ENCODE measurements around the gene EPN3.

EPN3 gene

DNA sequence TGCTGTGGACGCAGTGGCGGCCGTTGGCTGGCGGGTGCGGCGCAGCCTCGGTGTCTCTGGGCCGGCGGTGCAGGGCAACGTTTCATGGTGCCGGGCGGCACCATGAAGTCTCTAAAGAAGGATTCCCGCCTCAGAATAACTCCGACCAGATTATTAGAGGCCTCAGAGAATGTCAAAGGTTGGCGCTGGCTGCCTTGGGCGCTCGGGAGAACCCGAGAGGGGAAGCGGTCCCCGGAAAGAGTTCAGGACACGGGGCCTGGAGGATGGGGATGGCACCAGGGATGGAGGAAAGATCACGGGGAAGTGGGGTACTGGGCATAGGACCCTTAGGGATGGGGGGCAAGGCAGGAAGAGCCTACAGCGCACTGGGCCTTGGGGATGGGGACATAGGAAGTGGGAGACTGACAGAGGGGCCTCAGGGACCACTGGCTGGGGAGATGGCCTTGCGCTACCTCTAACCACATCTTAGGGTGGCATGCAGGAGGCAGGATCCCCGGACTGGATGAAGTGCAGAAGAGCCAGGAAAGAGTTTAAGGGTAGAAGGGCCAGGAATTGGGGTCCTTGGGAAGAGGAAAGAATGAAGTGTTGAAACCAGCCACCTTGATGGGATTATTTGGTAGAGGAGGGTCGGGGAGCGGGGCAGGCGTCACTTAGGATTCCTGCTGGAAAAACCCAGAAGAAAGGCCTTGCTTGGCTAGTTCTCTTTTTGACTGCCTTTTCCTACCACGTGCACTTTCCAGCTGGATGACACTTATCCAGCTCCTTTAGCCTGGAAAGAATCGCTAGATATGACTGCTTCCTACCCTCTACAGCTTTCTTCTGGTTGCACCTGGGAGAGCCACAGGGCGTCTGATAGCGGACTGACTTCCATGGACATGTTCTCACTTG is 23.7 kb upstream of the EPN3 start:
- in situ Hi-C loops (cut with MboI; ENCODE audit: low sequenced_read_pairs): no loop called here

DNA sequence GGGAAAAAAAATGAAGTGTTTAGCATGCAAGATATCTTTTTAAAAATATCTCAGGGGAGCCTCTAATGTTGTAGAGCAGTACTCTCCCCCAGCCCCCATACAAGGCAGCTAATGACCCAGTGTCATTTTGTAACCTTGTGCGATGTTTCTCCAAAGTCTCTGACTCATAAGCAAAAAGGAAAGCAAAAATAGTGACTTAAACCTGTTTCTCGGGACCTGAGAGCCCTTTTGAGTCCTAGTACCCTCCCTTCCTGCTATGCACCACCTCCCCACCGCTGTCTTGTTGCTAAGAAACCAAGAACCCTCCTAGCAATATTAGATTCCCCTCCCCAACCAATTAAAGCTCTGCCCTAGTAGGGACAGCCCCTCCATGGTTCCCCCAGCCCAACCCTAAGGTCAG is 21.5 kb upstream of the EPN3 start:
- in situ Hi-C loops (cut with MboI; ENCODE audit: low sequenced_read_pairs): no loop called here

DNA sequence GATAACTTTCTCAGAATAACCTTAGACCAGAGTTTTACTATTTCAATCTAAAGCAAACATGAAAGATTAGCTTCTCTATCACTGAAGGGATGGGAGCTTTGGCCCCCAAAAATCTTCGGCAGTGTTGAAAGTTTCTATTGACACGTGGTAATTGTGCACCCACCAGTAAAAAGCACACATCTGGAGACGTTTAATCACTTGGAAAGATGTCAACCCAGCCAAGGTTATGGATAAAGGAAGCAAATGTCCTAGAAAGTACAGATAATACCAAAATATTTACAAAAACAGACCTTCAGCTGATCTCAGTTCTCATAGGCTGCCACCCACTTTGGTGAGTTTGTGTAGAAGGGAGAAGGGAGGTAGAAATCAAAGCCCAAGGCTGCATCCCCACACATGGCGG is 19.0 kb upstream of the EPN3 start:
- in situ Hi-C loops (cut with MboI; ENCODE audit: low sequenced_read_pairs): no loop called here

DNA sequence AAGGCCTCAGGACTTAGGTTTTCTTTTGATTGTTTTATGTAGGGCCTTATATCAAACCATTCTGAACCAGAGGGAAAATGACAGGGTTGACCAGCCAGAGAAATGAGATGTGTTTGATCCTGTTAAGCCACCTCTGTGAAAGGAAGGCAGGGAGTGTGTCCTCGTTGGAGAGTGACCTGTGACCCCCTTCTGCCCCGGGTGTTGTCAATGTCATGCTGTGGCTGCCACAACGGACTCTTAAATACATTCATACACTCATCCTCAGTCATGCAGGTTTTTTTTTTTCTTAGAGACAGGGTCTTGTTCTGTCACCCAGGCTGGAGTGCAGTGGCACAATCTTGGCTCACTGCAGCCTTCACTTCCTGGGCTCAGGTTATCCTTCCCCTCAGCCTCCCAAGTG is 18.1 kb upstream of the EPN3 start:
- in situ Hi-C loops (cut with MboI; ENCODE audit: low sequenced_read_pairs): no loop called here

DNA sequence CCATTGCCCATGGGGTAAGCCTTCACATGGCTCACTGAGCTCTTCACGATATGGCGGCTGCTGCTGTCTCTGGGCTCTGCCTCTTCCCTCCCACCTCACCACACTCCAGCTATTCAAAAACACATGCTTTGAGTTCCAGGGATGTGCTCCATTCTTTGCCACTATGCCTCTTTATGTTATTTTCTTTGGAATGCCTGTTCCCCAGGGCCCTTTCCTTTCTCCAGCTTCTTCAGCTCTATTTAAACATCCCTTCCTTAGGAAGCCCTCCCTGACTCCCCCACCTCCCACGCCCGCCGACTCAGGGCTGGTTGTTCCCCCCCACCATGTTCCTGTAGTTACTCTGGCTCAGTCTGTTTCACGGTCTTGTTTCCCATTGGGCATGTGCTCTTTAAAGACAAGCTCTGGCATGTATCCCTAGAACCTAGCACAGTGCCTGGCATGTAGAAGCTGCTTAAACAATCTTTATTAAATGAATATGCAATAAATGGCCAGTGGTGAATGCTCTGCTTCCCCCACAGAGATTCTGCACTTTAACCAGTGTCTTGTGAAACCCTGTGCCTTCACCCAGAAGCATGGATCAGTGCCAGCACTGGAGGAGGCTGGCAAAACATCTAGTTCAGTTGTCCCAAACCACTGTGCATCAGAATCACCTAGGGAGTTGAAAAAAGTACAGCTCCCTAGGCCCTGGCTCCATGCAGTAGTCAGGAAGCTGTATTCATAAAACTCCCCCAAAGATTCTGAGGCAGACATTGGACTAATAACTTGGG is 17.4 kb upstream of the EPN3 start:
- in situ Hi-C loops (cut with MboI; ENCODE audit: low sequenced_read_pairs): no loop called here

DNA sequence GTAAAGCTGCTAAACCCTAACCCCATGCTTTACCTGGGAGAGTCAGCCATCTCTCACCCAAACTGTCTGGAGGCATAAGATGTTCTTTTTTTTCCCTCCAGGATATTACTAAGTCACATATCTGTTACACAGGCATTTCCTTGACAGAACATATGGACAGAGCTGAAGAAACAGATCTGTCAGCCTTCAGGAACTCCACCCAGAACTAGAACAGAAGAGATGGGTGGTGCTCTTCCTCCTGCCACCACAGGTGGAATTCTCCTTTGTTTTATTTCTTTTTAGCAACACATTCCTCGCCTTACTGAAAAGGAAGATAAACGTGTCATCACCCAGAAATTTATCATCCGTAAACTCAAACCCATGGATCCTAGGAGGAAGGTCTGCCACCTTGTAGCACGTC is 15.5 kb upstream of the EPN3 start:
- in situ Hi-C loops (cut with MboI; ENCODE audit: low sequenced_read_pairs): no loop called here

DNA sequence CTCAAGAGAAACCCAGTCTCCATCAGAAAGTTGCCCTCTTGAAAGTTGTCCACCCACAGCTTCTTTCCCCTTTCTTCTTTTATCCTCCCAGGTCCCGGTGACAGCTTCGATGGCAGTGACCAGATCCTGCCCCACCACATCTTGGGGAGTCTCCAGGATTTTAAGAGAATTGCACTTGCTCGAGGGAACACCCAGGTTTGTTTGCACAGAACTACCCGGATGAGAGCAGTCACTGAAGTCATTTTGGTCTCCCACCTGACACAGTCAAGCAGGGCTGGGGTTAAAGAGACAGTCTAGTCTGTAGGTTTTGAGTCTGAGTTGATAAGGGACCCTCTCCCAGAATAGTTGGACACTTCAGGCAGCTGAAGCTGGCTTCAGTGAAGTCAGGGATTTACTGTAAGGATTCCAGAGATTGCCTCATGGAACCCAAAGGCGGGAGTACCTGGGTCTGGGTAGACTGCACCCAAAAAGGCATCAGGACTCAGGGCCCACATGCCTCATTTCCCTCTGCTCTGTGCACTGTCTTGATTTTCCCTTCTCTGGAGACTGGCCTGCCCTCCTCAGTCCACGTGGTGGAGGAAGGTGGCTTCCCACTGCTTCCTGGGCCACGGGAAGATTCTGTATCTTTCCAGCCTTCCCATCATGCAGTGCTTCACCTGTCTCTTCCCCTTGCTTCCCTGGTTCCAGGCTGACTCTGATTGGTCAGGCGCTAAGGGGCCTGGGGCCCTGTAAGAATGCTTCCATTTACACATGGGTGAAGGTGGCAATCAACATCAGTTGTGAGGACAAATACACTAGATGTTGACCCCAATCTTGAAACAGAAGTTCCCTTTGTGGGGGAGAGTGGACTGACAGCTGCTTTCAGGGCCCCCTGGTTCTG is 14.8 kb upstream of the EPN3 start:
- in situ Hi-C loops (cut with MboI; ENCODE audit: low sequenced_read_pairs): no loop called here

DNA sequence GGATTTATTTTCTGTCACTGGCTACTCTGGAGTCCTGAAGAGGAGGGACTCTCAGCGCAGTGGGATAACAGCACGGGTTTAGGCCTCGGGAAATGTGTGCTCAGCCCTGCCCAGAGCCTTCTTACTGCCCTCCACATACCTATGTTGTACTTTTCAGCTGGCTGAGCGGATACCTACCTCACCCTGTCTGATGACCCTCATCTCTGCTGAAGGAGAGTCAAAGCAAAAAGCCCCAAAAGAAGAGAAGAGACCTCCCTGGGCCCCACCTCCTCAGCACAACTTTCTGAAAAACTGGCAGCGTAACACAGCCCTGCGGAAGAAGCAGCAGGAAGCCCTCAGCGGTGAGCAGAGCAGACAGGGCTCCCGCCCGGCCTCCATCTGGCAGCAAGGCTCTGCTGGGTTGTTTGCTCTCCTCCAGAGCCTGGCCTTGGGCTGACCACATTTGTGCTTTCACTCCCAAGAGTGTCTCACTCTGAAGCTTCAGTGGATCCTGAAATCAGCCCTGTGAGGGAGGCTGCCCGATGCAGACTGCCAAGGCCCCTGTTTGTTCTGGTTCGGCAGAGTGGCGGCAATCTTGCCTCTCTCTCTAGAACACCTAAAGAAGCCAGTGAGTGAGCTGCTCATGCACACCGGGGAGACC is 14.0 kb upstream of the EPN3 start:
- in situ Hi-C loops (cut with MboI; ENCODE audit: low sequenced_read_pairs): no loop called here

DNA sequence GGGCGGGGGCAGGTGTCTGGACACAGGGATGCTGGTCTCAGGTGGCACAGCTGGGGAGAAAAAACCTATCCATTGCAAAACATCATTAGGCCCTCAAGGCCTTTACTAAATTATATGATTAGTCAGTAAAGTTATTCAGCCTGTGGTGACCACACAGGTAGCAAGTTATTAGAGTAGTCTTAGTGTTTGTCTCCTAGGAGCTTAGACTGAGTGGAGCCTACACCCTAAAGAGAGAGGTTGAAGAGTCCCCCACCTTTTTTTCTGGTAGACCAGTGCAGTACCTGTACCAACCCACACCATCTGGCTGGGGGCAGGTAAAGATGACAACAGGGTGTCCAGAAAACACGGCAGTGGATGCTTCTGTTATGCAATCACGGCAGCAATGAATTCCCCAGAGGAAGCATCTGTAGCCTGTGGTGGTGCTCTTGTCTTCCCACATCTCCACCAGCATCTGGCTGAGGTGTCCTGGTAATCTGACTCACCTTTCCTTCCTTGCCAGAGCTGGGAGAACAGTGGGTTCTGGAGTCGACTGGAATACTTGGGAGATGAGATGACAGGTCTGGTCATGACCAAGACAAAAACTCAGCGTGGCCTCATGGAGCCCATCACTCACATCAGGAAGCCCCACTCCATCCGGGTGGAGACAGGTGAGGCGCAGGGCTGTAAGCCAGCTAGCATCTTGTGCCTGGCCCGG is 13.2 kb upstream of the EPN3 start:
- in situ Hi-C loops (cut with MboI; ENCODE audit: low sequenced_read_pairs): no loop called here

DNA sequence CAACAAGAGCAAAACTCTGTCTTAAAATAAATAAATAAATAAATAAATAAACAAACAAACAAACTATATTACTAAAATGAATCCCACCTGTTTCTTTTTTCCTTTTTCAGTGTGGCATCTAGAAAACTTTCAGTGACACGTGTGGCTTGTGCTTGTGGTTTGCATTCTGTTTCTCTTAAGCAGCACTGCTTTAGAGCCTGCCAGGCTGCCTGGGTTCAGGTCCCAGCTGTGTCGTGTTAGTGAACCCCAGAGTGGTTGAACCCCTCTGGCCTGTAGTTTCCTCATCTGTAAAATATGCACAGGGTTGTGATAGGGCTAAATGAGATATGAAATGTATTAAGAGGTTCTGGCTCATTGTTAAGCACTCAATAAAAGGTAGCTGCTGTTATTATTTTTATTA is 12.1 kb upstream of the EPN3 start:
- in situ Hi-C loops (cut with MboI; ENCODE audit: low sequenced_read_pairs): no loop called here

DNA sequence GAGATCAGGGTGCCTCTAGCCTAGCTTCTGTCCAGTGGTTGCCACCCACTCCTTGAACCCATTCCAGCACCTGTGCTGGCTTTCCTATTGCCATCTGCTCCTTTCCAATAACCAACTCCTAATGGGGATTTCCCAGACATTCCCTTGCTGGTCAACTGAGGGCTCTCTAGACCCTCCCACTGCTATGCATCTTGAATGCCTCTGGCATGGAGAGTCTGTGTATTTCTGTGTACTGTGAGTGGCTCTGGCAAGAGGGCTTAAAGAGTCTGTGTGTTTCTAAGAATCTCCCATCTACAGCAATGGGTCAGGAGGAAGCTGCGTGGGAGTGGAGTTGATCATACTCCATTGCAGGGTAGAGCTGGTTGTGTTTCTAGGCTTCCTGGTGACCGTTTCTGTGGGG is 11.0 kb upstream of the EPN3 start:
- in situ Hi-C loops (cut with MboI; ENCODE audit: low sequenced_read_pairs): no loop called here

DNA sequence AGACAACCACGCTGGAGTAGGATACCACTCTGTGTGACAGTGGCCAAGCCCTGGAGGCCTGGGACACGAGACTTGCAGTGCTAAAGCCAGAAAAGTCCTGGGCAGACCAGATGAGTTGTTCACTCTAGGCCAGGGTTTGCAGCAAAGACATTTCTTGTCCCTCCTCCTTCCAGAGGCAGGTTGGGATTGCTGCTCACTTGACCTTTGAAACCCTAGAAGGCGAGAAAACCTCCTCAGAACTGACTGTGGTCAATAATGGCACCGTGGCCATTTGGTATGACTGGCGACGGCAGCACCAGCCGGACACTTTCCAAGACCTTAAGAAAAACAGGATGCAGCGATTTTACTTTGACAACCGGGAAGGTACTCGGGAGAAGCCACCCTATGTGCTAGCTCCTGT is 9.8 kb upstream of the EPN3 start:
- in situ Hi-C loops (cut with MboI; ENCODE audit: low sequenced_read_pairs): no loop called here

DNA sequence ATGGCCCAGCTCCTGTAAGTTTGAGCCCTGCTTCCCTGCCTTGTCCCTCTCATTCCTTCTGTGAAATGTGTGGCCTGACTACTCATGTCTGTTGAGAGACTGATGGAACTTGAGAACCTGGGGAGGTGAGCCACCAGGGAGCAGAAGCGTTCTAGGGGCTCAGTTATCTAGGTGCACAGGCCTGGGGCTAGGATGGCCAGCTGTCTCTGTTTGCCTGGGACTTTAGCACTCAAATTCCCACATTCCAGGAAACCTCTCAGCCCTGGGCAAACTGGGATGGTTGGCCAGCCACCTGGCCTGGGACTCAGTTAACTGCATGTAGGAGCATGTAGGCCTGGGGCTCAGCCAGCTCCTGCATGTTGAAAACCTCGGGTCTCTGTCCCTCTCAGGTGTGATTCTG is 9.3 kb upstream of the EPN3 start:
- in situ Hi-C loops (cut with MboI; ENCODE audit: low sequenced_read_pairs): no loop called here

DNA sequence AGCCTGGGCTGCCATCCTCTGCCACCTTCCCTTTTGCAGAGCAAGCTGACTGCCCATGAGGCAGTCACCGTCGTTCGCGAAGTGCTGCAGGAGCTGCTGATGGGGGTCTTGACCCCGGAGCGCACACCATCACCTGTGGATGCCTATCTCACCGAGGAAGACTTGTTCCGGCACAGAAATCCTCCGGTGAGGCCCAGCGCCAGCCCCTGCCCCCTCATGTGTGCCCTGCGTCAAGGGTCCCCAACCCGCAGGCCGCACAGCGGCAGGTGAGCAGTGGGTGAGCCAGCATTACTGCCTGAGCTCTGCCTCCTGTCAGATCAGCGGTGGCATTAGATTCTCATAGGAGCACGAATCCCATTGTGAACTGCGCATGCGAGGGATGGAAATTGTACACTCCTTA is 7.7 kb upstream of the EPN3 start:
- in situ Hi-C loops (cut with MboI; ENCODE audit: low sequenced_read_pairs): loop anchor here (25.0 kb wide), 1 partner anchor 437 kb away; no protein-coding TSS in a partner anchor

DNA sequence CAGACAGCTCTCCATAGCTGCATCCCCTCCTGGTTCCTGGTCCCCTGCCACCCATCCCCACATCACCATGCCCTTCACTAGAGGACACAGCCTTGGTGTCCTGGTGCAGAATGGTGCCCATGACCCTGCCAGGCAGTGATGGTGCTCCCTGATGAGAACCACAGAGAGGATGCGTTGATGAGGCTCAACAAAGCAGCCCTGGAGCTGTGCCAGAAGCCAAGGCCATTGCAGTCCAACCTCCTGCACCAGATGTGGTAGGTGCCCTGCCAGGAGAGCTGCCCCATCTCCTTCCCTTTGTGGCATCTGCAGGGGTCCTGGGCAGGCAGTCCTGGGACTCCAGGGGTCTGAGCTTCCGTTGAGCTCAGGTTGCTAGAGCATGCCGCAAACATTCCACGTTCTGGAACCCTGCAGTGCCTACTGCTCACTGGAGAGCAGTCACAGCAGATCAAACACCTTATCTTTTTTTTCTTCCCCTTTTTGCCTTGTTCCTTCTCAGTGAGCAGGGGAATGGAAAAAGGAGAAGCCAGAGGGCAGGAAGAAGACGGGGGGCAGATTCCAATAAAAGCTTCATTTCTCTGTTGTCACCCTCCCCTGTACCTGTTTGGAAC is 5.3 kb upstream of the EPN3 start:
- in situ Hi-C loops (cut with MboI; ENCODE audit: low sequenced_read_pairs): loop anchor here (25.0 kb wide), 1 partner anchor 435 kb away; no protein-coding TSS in a partner anchor

DNA sequence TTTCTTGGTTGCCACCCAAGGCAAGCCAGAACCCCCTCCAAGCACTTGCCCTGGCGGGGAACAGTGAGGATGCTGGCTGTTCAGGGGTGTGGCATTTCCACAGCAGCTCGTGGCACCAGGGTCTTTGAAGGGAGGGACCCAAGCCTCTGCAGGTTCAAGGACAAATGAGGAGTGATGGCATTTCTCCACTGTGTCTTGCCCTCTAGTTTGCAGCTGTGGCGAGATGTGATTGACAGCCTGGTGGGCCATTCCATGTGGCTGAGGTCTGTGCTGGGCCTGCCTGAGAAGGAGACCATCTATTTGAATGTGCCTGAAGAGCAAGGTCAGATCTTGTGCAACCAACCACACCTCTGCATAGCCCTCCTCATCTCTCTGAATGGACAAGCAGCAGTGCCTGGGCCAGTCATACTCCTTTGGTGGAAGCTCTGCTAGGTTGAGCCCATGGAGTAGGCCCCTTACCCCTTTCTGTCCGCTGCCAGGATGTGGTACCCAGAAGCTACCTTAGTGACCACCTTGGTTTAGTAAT is 4.5 kb upstream of the EPN3 start:
- in situ Hi-C loops (cut with MboI; ENCODE audit: low sequenced_read_pairs): loop anchor here (25.0 kb wide), 1 partner anchor 434 kb away; no protein-coding TSS in a partner anchor

DNA sequence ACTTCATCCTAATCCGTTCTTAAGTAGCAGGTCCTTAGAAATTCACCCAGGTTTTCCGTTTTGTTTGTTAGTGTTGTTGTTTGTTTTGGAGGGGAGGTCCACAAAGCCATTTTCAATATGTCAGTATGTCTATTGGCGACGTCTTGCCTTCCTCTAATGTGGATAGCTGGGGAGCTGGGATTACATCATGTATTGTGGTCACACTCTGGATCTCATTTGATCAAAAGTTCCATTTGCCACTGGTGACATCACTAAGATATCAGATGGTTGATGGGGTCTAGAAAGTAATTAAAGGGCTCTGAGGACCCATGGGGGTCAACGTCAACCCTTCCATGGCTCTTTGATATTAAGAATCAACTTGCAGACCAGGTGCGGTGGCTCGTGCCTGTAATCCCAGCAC is 2.7 kb upstream of the EPN3 start:
- in situ Hi-C loops (cut with MboI; ENCODE audit: low sequenced_read_pairs): loop anchor here (25.0 kb wide), 1 partner anchor 432 kb away; no protein-coding TSS in a partner anchor

DNA sequence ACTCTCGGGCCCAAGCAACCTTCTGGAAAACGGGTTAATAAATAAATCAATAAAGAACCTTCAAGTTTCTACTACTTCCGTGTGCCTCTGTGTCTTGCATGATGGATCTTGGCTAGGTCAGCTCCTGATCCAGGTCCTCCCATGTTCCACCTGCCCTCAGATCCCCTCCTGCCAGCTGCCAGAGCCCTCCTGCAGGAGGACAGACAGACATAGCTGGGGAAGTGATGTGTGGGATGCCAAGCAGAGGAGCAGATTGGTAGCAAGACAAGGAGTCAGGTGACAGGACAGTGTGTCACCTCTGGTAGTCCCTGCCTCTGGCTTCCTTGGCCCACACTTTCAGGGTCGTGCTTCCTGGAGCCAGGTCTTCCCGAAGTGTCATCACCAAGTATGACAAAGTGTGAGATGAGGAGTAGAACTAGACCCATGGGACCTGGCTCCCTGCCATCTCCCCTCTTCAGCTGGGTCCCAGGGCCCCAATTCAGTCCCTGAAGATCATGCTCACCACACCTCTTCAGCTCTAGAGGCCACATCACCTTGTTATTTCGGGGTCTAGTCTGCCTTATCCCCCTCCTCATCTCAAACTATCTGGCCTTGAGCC is 1.0 kb upstream of the EPN3 start:
- in situ Hi-C loops (cut with MboI; ENCODE audit: low sequenced_read_pairs): loop anchor here (25.0 kb wide), 1 partner anchor 431 kb away; no protein-coding TSS in a partner anchor

DNA sequence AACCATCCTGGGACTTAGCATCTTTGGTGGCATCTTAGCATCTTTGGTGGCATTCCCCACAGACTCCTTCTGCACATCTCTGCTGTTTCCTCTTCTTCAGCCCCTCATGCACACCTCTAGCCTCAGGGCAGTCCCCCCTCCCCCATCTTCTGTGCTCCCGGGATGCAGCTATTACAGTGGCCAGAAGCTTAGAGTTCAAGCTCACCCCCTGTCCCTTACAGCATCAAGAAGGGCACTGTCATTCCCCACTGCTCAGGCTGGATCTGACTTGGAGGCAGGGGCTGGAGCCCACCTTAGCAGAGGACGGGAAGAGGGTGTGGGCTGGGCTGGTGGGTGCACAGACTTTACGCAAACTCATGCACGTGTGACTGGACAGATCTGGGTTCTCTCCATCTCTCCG is 650 bp downstream of the EPN3 start:
- in situ Hi-C loops (cut with MboI; ENCODE audit: low sequenced_read_pairs): loop anchor here (25.0 kb wide), 1 partner anchor 429 kb away; no protein-coding TSS in a partner anchor

Measured in HL-60/S4 treated with retinoic acid at 250 ng/mL for 4 days and 3 days (cell line).